OCI-LY3 (cell line): ENCODE results near the gene IL16.

Source experiments
- H2AFZ ChIP-seq: fragments of 200-600, 300-600 bp; shearing (Covaris generic); 2 replicates; pipeline ENCODE4 v1.6.0; 2014; ENCODE audit warnings: antibody characterized with exemption, low read depth, low read length
- H3K27ac ChIP-seq: fragments of 200-600, 300-600 bp; sonication (generic); 2 replicates; pipeline ENCODE4 v1.5.1; 2014; ENCODE audit warnings: mild to moderate bottlenecking, low read length, moderate library complexity, mixed read lengths
- H3K27me3 ChIP-seq: fragments of 200-600, 300-600 bp; sonication (generic); 2 replicates; pipeline ENCODE4 v1.6.1; 2014; ENCODE audit warnings: low read depth, low read length, mixed read lengths
- H3K36me3 ChIP-seq: fragments of 200-600, 300-600 bp; sonication (generic); replicated peaks from 2 replicates; pipeline ENCODE3; 2014; ENCODE audit warnings: low read depth, low read length, mixed read lengths
- H3K4me1 ChIP-seq: fragments of 300-600, 200-600 bp; sonication (generic); 2 replicates; pipeline ENCODE4 v1.6.1; 2014; ENCODE audit warnings: low read length, mixed read lengths
- H3K4me2 ChIP-seq: fragments of 200-600, 300-600 bp; sonication (generic); 2 replicates; pipeline ENCODE4 v1.6.1; 2014; ENCODE audit warnings: low read length, mixed read lengths
- H3K4me3 ChIP-seq: fragments of 300-600, 200-600 bp; sonication (generic); 2 replicates; pipeline ENCODE4 v1.5.1; 2014; ENCODE audit warnings: antibody characterized with exemption, mild to moderate bottlenecking, low read length, moderate library complexity
- H3K79me2 ChIP-seq: fragments of 300-600, 200-600 bp; shearing (Covaris generic); 2 replicates; pipeline ENCODE4 v1.6.1; 2014; ENCODE audit warnings: mild to moderate bottlenecking, low read length, mixed read lengths
- H3K9ac ChIP-seq: fragments of 300-600, 200-600 bp; shearing (Covaris generic); 2 replicates; pipeline ENCODE4 v1.6.0; 2014; ENCODE audit warnings: mild to moderate bottlenecking, low read length, moderate library complexity
- H3K9me3 ChIP-seq: fragments of 200-600, 300-600 bp; shearing (Covaris generic); 2 replicates; pipeline ENCODE4 v1.6.1; 2014; ENCODE audit warnings: low read length, mixed read lengths; ENCODE audit not compliant: insufficient read depth
- H4K20me1 ChIP-seq: fragments of 200-600, 300-600 bp; sonication (generic); 2 replicates; pipeline ENCODE4 v1.6.1; 2016; ENCODE audit warnings: low read length, mixed read lengths; ENCODE audit not compliant: insufficient read depth
- EZH2phosphoT487 ChIP-seq: fragments of 200-600 bp; shearing (Covaris generic); IDR thresholded peaks from 2 replicates; pipeline ENCODE4 v1.6.1; 2018; ENCODE audit warnings: antibody characterized with exemption, mixed run types, low read depth
- TF ChIP-seq, protein P1 (sequence below): fragments of 200-600, 300-600 bp; sonication (generic); IDR thresholded peaks from 2 replicates; pipeline ENCODE4 v1.5.1; 2014; ENCODE audit warnings: antibody characterized with exemption, low read length, low read depth

IL16 gene

DNA sequence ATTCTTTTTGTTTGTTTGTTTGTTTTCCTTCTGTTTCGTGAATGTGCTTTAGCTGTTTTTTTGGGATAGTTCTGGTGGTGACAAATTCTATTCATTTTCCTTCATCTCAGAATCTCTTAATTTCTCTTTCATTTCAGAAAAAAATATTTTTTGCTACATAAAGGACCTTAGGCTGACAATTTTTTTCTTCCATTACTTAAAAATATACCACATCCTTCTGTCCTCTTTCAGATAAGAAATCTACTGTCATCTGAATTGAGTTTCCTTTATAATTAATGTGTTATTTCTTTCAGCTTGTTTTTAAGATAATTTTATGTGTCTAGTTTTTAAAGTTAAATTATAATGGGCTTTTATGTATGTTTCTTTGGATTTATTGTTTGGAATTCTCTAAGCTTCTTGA lies 47.6 kb downstream of the IL16 start:
- no peak overlapping the region for H3K4me3 ChIP-seq
- TF ChIP-seq, protein P1, sequence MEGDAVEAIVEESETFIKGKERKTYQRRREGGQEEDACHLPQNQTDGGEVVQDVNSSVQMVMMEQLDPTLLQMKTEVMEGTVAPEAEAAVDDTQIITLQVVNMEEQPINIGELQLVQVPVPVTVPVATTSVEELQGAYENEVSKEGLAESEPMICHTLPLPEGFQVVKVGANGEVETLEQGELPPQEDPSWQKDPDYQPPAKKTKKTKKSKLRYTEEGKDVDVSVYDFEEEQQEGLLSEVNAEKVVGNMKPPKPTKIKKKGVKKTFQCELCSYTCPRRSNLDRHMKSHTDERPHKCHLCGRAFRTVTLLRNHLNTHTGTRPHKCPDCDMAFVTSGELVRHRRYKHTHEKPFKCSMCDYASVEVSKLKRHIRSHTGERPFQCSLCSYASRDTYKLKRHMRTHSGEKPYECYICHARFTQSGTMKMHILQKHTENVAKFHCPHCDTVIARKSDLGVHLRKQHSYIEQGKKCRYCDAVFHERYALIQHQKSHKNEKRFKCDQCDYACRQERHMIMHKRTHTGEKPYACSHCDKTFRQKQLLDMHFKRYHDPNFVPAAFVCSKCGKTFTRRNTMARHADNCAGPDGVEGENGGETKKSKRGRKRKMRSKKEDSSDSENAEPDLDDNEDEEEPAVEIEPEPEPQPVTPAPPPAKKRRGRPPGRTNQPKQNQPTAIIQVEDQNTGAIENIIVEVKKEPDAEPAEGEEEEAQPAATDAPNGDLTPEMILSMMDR, result no peak
- no peak for TF ChIP-seq EZH2phosphoT487
- H4K20me1 ChIP-seq, result no peaks in the 10 kb centered on the region

DNA sequence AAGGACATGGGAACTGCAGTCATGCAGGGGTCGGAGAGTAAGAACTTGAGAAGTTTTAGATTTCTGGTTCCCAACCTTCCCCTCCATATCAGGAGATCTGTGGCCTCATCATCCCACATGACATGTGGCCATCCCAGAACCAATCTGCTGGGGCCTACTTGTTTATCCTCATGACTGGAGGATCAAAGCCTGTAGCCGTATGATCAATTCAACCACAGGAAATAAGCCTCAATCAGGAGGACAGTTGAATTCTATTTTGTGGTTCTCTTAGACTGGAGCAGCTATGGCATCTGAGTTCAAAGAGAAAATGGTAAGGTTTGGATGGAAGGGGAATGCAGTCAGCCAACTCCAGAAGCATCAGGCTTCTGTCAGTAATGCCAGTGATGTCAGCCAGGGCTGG lies 57.2 kb downstream of the IL16 start:
- Histone ChIP-seq H3K9ac (no peak overlapping the region), H3K4me3 (no peak overlapping the region), H2AFZ (no peak overlapping the region), H3K9me3 (peaks cover 5% of the 10 kb centered on the region; the same call in 1 of the 2 replicates), H3K4me2 (no peak overlapping the region), H4K20me1 (no peaks in the 10 kb centered on the region), H3K27ac (no peak overlapping the region), H3K36me3 (no peaks in the 10 kb centered on the region), H3K79me2 (no peaks in the 10 kb centered on the region), H3K27me3 (0 out of 2 replicates have a peak, but pooled peaks cover 18% of the 10 kb centered on the region), H3K4me1 (peaks cover 10% of the 10 kb centered on the region)
- TF ChIP-seq EZH2phosphoT487, result no peak
- TF ChIP-seq, protein P1, result no peak

More for the DNA sequence above, 47.6 kb downstream of the IL16 start:
- H3K4me2 ChIP-seq, result no peak overlapping the region
- no peak overlapping the region for H3K9ac ChIP-seq
- no peaks in the 10 kb centered on the region for H3K27me3 ChIP-seq
- peaks cover 9% of the 10 kb centered on the region for H3K9me3 ChIP-seq
- no peak overlapping the region for H3K27ac ChIP-seq
- H3K79me2 ChIP-seq, result no peaks in the 10 kb centered on the region
- no peak overlapping the region for H2AFZ ChIP-seq
- H3K36me3 ChIP-seq, result no peaks in the 10 kb centered on the region
- H3K4me1 ChIP-seq, result no peaks in the 10 kb centered on the region

DNA sequence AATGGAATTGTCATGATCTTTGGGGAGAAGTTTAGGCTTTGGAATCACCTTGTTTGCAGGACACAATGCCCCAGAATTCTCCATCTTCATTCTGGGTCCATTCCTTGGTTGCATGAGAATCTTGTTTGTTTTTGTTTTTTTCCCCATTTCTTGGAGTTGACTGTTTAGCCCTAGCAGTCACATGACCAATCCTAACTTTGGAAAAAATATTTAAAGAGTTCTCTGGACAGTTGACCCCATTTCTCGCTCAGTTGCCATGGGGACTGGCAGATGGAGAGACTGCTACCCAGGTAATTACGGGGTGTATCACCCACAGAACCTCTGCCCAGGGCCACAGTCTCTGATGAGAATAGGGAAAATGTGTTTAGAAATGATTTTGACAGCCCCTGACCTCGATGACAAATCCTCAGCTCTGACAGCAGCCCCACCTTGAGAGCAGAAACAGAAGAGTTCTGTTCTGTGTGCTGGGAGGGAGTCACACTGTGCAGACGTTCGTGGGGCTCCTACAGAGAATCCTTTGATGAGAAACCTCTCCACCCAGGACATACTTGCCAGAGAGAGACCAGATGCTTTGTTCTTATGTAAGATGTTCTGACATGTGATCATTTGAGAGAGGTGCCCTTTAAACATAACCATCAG lies 57.7 kb downstream of the IL16 start:
- Histone ChIP-seq H3K4me2 (no peak overlapping the region), H2AFZ (no peak overlapping the region), H3K27me3 (0 out of 2 replicates have a peak, but pooled peaks cover 21% of the 10 kb centered on the region), H3K4me3 (no peak overlapping the region), H3K4me1 (peaks cover 10% of the 10 kb centered on the region), H3K9me3 (peaks cover 3% of the 10 kb centered on the region; the same call in 1 of the 2 replicates), H4K20me1 (no peaks in the 10 kb centered on the region), H3K36me3 (no peaks in the 10 kb centered on the region), H3K27ac (no peak overlapping the region), H3K9ac (no peak overlapping the region), H3K79me2 (no peaks in the 10 kb centered on the region)
- TF ChIP-seq, protein P1, result no peak
- no peak for TF ChIP-seq EZH2phosphoT487

DNA sequence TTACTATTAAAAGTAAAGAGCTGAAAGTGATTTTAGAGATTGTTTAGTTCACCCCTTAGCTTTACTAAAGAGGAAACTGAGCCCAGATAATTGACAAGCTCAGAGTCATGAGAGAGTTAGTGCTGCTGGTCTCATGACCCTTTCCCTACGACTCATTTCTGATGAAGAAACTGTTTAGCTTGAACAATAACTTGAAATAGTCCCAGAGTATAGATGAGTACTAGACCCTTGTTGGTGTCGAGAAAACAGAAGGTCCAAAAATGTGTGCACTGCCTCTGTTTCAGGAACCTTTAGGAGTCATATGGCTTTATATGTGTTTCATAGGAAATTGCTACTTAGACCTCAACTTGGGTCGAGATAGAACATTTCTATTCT lies 58.2 kb downstream of the IL16 start:
- Histone ChIP-seq H3K36me3 (no peaks in the 10 kb centered on the region), H3K79me2 (no peaks in the 10 kb centered on the region), H2AFZ (no peak overlapping the region), H3K9ac (no peak overlapping the region), H3K4me1 (peaks cover 10% of the 10 kb centered on the region), H3K4me3 (no peak overlapping the region), H3K4me2 (no peak overlapping the region), H4K20me1 (no peaks in the 10 kb centered on the region), H3K27ac (no peak overlapping the region), H3K27me3 (peaks cover 24% of the 10 kb centered on the region; the same call in 1 of the 2 replicates), H3K9me3 (no peaks in the 10 kb centered on the region)
- TF ChIP-seq EZH2phosphoT487, result no peak
- TF ChIP-seq, protein P1, result no peak
